CD1c-positive myeloid dendritic cell (primary cell): Measurements from ENCODE around the gene PRR23E.

ENCODE experiments used
- DNase-seq: peaks from one replicate; pipeline ENCODE4 v3.0.0-alpha.2; 2016; ENCODE audit errors: extremely low spot score

Gene PRR23E

DNA sequence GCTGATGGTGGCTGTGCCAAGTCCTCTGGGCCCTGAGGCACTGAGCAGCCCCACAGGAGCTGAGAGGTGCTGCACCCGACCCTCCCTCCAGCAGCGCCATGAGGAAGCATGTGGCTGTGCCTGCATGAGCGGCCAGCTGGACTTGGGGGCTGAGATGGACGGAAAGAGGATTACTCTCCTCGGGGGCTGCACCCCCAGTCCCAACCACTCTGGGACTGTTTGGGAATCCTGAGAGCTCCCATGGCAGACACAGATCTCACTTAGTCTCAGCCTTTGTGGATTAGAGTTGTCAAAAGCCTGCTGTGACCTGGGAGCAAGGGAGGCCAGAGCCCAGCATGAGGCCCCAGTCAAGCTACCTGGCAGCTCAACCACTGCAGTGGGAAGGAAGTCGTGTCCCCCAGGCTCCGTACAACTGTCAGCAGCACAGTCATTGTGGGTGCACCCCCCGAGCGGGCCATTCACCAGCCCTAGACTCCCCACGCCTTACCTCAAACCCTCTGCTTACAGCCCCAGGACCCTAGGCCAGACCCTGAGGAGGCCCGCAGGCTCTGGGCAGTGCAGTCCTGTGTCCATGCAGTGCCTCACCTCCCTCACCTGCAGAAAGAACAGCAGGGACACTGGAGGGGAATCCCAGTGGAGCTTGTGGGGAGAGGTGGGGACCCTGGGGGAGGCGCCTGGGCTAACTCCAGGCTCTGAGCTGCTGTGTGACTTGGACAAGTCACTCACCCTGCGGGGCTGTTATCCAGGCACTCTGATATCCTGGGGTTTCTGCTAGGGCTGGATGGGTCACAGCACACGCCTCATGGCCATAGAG, 17.1 kb downstream of the PRR23E start:
- no peak for DNase-seq

DNA sequence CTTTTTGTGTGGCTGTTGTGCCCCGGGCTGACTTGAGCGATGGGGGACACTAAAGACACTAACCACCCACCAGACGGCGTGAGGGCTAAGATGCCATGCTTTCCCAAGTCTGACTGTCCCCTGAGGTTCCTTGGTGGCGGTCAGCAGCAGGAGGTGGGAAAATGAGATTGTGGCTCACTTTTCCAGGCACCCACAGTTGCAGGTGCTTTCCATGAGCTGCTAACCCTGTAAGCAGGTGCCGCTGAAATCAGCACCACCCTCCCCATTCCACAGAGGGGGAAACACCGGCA, 17.7 kb downstream of the PRR23E start:
- DNase-seq = no peak

DNA sequence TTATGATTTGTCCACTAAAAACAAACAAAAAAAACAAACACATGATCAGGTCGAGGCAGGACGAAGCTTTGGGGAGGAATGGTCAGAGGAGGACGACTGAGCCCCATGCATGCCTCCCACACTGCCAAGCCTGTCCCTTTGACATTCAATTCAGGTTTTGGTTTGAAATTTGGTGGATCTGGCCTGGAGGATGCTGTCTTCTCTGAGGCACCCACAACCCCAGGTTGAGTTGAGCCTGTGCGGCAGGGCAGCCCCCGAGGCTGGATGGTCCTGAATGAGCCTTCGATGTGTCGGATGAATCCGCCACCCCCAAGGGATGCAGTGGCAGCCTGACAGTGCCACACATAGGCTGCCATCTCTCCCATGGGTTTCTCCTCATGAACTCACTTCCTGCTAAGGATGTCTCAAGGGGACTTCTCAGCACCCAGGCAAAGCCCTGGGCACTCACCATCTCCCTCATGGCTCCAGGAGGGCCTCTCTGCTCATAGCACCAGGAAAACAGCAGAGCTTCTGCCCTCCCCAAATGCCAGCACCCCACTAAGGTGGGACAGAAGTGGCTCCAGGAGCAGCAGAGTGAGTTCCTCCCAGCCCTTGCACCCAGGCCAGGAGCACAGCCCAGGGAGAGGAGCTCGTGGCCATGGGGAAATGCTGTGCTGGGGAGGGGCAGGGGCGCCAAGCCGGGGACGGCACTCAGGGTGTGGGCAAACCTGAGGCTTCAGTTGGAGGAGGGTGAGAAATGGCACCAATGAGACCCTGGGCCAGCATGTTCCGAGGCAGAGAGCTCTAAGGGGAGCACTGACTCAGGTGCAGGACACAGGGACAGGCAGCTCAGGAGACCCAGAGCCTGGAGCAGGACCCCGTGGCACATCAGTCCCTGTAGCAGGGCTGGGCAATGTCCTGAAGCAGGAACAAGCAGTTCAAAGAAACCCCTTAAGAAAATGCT, 18.5 kb downstream of the PRR23E start:
- no peak for DNase-seq

DNA sequence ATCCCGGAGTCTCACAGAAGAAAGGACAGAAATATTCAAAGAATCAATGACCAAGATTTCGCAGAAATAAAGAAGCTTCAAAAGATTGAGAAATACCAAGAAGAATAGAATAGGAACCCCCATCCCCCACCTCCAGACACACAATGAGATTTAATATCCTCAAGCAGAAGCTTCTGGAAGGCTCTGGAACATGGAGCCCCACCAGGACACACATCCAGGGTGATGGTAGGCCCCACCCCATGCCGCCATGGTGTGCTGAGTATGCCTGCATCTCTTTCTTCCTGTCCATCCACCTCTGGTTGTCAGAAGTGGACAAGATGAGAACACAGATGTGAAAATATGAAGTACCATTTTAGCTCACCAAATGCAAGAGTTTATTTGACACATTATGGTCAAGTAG, 19.3 kb downstream of the PRR23E start:
- DNase-seq = no peak

DNA sequence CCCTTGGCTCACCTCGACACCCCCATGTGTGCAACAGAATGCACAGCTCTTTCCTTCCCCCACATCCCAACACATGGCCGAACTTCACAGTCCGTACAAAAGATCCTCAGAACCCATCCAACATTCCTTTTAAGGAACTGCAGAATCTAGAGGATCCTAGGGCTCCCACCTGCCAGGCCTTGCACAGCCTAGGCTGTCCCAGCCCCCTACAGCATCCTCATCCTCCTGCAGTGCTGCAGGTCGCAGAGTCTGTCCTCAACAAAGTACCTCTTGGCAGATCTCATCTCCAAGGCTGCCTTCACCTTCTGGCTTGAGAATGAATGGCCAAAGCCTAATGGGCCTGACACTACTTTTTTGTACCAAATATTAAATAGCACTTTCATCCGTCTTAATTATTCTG, 19.8 kb downstream of the PRR23E start:
- no peak for DNase-seq

DNA sequence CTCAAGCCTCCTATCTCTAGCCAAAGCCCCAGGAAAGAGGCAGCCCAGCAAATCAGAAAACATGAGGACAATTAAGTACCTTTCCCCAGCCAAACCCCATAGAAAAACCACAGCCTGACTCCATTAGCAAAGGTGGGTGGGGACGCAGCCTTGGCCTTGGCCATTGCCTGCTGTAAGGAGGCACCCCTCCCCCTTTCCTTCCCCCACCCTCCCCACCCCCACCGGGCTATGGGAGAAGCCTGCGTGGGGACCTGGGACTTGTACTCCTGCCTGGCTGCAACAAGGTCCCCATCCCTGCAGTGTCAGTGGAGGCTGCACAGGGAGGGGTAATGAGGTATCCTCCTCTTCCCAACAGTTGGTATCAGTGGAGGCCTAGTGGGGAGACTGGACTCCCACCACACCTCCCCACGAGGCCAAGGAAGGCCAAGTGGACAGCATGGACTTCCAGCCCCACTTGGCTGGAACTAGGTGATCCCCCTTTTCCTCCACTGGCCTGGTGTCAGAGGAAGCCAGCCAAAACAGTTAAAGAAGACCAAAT, 20.5 kb downstream of the PRR23E start:
- no peak for DNase-seq

DNA sequence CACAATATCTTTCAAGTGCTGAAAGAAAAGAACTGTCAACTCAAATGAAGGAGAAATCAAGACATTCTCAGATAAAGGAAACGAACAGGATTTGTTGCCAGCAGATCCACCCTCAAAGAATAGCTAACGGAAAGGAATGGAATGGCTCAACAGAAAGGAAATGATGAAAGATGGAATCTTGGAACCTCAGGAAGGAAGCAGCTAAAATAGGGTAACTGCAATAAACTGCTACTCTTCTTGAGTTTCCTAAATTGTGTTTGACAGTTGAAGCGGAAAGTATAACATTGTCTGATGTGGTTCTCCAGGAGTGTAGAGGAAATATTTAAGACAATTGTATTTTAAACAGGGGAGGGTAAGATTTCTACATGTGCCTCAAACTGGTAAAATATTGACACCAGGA, 22.0 kb downstream of the PRR23E start:
- DNase-seq = no peak

DNA sequence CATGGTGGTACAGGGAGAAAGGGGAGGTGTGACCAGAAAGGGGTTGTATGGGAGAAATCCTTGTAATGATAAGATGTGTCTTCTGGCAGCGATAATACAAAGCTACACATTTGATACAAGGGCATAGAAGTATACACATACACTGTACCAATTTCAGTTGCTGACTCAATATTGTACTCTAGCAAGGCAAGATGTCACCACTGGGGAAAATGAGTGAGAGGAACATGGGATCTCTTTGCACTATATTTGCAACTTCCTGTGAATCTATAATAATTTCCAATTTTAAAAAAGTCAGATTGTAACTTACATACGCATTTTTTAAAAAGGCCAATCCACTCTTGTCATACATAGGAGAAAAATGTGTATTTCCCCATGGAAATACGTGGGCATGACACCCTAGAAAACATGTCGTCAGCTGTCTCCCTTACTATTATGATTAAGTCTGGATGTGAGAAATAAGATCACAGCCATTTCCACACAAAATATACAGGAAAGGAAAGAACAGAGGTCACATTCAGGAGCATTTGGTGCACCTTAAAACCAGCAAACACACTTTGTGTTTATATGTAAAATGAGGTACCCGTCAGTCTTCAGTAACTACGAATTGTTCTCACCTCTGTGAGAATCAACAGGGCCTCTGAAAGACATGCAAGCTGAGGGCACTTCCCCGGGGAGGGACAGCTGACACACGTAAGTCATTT, 22.9 kb downstream of the PRR23E start:
- DNase-seq = no peak

DNA sequence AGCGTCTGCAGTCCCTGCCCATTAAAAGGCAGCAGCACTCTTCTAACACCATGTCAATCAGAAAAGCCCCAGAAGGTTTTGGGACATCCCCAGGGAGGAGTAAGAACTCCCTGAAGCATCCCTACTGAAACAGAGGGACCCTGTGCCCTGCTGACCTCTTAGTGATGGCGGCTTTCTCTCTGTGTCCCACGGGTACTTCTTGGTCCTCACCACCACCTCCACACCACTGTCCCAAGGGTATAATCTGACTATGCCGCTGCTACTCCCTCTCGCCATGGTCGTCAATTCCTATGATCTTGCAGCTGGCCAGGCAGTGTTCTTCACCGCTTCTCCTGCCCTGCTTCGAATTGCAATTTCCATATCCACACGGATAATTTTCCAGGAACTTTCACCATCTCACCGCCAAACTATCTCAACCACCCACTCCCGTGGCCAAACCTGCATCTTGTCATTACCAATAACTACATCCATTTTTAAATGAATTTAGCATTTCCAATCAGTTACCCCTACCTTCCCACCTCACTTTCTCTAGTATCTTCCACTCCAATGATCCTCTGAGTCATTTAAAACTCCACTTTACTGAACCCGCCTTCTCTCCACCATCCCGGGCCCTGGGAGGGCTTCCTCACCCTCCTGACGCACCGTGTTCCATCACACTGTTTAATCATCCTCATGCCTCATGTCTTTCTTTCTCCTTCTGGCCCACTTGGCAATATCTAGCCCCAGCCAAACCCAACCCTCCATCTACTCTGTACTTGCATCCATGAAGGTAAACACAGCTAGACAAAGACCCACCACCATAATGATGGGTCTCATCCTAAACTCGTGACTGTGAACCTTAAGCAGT, 23.7 kb downstream of the PRR23E start:
- no peak for DNase-seq

DNA sequence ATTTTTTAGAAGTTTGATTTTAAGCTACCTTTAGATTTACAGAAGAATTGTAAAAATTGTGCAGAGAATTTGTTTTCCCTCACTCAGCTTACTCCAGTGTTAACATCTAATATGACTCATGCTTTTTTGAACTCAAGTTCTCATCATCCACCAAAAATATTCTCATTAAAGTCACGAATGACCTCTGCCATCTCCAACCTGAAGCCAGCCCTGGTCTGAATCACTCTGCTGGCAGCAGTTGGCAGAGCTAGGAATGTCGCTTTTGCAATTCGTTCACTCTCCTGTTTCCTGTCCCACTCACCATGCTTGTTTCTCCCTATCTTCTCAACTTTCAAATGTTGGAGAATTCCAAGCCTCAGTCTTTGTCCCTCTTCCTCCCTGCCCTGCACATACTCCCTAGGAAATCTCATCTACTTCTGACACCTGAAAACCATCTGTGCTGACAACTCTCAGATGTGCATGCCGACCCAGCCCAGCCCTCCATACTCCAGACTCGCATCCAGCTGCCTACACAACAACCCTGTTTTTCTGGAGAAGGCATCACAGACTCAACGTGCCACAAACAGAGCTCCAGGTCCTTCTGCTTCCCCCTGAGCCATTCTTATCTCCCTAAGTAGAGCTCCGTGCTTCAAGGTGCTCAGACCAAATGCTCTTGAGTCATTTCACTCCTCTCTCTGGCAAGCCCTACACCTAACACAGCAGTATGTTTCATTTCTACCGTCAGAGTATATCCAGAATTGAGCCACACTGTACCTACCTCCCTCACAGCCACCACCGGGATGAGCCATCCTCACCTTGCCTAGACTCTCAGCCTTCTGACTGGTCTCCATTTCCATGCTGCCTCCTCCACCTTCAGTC, 24.9 kb downstream of the PRR23E start:
- DNase-seq = no peak

DNA sequence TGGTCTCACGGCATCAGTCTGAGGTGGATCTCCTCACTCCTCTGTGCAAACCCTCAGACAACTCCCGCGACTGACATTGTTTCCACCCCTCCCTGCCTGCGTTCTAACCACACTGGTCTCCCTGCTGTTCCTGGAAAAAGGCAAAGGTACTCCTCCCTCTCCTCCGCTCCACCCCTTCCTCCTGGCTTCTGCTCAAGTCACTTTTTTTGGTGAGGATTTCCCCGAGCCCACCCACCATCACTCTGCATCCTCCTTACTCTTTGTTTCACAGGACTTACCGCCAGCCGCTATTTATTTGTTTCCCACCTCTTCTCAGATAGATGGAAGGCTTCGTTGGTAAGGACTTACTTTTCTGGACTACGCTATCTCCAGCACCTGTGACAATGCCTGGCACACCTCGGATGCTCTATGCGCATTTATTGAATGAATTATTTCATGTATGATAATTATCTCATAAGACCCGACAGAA, 25.6 kb downstream of the PRR23E start:
- DNase-seq = no peak

DNA sequence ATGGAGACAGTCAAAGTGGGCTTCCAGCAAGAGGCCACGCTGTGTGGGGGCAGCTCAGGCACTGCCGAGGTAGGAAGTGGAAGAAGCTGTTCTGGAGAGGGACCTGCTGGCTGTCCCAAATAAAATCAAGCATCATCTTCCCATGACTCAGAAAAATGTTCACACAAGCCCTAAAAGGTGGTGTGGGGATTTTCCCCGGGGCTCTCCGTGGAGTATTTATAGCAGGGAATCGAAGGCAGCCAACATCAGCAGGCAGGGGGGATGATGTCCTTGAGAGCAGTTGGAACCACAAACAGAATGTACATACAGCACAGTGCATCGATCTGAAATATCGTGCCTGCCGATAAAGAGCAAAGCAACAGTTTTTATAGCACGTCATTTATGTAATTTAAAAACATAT, 27.6 kb downstream of the PRR23E start:
- no peak for DNase-seq

DNA sequence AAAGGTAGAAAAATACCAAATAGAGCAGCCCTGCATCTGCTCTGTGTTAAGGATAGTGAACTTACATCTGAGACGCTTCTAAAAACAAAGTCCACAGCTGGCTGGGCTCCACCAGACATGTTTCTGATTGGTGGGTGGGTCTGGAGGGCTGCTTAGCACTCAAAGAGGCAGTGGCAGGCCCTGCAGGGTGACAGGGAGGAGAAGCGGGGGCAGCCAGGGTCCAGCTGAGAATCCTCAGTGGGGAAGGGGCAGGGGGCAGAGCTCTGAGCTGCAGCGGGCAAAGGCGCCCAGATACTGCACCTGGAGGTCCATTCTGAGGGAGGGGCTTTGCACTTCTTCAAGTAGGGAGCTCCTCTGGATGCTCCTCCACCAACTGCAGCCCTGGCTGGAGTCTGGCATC, 28.1 kb downstream of the PRR23E start:
- DNase-seq = no peak

DNA sequence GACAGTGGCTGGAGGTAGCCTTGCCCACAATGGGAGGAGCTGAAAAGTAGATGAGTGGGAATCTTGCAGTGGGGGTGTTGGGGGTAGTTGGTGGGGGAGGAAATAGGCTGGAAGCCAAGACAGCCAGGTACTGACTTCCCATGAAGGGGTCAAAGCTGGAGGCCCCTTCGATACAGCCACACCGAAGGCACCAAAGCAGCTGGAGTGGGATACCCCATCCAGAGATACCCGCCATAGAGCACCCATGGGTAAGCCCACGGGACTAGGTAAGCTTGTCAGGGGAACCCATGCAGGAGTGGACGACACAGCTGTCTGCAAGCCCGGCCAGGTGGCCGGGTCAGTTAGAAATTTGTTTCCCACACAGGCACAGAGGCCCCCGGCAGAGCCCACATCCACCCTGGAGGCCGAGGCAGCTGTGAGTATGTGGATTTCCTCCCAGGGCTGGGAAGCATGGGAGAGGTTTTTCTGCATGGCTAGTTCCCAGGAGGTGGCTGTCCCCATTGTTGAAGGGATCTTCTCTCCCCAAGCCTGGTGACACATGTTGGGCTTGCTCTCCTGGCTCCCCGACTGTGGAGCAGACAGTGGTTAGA, 28.6 kb downstream of the PRR23E start:
- DNase-seq = no peak

DNA sequence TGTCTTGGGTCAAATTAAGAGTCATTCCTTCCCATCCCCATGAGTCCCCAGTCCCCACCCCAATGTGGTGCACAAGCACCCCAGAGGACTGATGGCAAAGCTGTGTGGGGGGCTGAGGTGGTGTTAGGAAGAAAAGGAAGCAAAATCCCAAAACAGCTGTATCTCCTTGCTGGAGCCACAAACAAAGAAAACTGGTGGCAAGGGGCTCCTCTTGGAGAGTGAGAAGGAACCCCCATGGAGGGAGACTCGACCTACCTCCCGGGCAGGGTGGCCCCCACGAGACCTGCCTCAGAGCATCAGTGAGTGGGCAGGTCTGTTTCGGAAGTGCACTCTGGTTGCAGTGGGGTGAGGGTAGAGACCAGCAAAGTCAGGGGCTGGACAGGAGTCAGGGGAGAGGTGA, 29.2 kb downstream of the PRR23E start:
- no peak for DNase-seq

DNA sequence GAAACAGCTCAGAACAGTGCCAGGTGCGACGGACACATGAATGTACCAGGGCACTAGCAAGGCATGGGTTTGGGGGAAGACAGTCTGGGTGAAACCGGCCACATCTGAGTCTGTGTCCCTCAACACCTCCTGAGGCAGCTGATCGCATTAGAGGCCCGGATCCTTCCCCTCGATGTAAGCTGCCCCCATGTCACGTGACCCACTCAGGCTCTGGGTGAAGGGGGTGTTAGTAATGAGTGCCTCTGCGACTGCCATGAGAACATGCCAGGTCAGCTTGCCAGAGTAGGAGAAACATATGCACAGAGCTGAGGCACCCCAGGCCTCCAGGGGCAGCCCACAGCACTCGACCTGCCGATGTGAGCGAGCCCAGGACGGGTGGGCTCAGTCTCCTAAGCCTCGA, 29.7 kb downstream of the PRR23E start:
- DNase-seq = no peak

DNA sequence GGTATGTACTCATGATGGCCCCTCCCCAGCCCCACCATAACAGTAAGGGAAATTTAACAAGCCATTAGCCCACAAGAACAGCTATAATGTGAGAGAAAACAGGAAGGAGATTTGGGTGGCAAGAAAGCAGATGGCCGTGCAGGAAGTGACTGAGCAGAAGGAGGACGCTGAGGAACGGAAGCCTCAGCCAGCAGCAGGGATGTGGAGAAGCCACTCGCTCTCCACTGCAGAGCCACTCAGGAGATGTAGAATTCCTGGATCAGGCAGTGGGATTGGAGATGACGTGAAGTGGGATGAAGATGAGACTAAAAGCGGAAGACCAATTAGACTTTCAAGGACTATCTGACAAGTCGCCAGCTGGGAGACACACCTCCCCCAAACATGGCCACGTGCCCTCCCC, 31.2 kb downstream of the PRR23E start:
- peak; percentile 15 for DNase-seq

DNA sequence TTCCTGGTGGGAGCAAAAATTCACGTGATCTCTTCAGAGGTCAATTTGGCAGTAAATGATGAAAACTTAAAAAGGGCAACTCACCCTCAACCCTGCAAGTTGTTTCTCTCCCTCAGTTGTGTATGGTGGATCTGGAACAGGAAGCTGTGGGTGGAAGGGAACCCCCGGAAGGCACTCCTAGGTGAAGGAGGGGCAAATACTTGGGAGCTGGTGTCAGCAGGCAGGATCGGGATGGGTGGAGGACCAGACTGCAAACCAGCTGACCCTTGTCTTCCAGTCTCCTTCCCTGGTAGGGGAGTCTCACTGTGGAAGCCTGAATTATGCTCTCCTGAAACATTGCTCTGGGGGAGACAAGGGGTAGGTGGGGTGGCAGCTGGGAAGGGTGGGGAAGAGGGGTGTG, 33.5 kb downstream of the PRR23E start:
- DNase-seq = no peak

DNA sequence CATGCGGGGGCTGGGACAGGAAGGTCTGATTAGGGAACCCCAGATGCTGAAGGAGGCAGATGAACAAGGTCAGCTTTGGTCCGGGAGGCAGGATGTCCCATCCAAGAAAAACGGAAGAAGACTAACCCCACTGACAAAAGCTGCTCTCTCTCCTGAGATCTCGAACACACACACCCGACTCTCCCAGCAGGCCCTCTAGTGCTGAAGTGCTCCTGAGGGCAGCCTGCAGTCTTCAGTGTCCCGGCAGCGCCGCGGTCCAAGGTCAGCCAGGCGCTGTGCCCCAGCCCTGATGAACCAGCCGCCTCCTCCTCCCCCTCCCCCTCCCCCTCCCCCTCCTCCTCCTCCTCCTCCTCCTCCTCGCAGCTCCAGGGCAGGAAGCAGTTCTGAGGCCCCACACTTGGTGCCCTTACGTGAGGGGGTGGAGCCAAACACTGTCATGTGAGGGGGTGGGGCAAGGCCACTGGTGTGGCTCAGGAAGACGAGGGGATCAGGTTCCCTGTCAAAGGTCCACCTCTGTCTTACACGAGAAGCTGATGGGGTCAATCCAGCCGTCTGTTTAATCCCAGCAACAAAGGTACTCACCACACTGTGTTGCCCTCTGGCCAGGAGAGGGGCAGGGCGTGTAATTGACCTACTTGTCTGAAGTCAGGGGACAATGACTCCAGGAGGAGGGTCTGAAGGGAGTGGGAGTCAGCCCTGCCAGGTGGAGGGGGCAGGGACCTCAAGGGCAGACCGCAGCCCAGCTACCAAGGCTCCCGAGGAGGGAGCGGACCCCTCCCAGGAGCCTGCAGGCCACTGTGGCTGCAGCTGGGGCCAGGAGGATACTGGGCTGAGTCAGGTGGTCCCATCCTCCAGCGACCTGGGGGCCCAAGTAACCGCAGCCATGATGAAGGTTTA, 34.3 kb downstream of the PRR23E start:
- peak; percentile 30 for DNase-seq
